Stimulated activated naive CD8-positive, alpha-beta T cell treated with anti-CD3 and anti-CD28 coated beads, Interleukin-15, amount 100 ng/mL, for 72 hours (primary cell): ENCODE results near the gene MLC1.

ENCODE experiments used
- ATAC-seq: fragments of 150-1000 bp; cut with Tn5 transposase; 2 replicates; pipeline ENCODE4 v1.10.0; 2021; ENCODE audit warnings: mild to moderate bottlenecking, moderate library complexity
- DNase-seq, 2 donors: peaks; one replicate each; pipeline ENCODE4 v3.0.0; 2021 to 2022
- H3K27ac Mint-ChIP-seq, 2 donors: one replicate each; pipeline ENCODE4 v1.8.0; 2022; ENCODE audit warnings: mild to moderate bottlenecking in 2 of 2, mixed read lengths in 2 of 2, moderate library complexity in 2 of 2
- H3K27me3 Mint-ChIP-seq: one replicate; pipeline ENCODE4 v1.8.0; 2022; ENCODE audit warnings: mixed read lengths
- H3K4me1 Mint-ChIP-seq: one replicate; pipeline ENCODE4 v1.8.0; 2022; ENCODE audit warnings: mild to moderate bottlenecking, mixed read lengths
- H3K4me3 Mint-ChIP-seq, 2 donors: one replicate each; pipeline ENCODE4 v1.8.0; 2022; ENCODE audit warnings: mild to moderate bottlenecking in 2 of 2, mixed read lengths in 2 of 2, moderate library complexity in 1 of 2
- H3K9me3 Mint-ChIP-seq, 2 donors: one replicate each; pipeline ENCODE4 v1.8.0; 2022; ENCODE audit warnings: mixed read lengths in 2 of 2

The MLC1 gene

GRCh38 chr22:50045211-50046018 is 39.8 kb downstream of the MLC1 start:
- H3K4me3 Mint-ChIP-seq: no peak overlapping the region
- no peaks in the 10 kb centered on the region for H3K9me3 Mint-ChIP-seq
- H3K4me1 Mint-ChIP-seq: peaks cover 15% of the 10 kb centered on the region
- peaks cover 49% of the 10 kb centered on the region for H3K27me3 Mint-ChIP-seq
- no peak overlapping the region for H3K27ac Mint-ChIP-seq
- no peak for DNase-seq
- no peak for ATAC-seq

GRCh38 chr22:50044485-50045118 is 40.6 kb downstream of the MLC1 start:
- Mint-ChIP-seq H3K27me3 (peaks cover 49% of the 10 kb centered on the region), H3K4me3 (peak overlapping the region; percentile 49 to 57), H3K4me1 (peaks cover 15% of the 10 kb centered on the region), H3K9me3 (no peaks in the 10 kb centered on the region), H3K27ac (no peak overlapping the region)
- ATAC-seq: peak; percentile 85
- peak in 1 of 2 donors; percentile 49 for DNase-seq

- peak overlapping the region in 1 of 2 donors; percentile 63 for H3K27ac Mint-ChIP-seq
Measured at GRCh38 chr22:50041361-50042065, 43.7 kb downstream of the MLC1 start.

GRCh38 chr22:50040717-50041116 is 44.5 kb downstream of the MLC1 start:
- H3K27ac Mint-ChIP-seq: no peak overlapping the region
- no peak for ATAC-seq

More at GRCh38 chr22:50041361-50042065, 43.7 kb downstream of the MLC1 start:
- no peak for ATAC-seq
- H3K9me3 Mint-ChIP-seq: peaks cover 0 to 7% of the 10 kb centered on the region in 2 donors
- peaks cover 15% of the 10 kb centered on the region for H3K4me1 Mint-ChIP-seq
- no peak overlapping the region for H3K4me3 Mint-ChIP-seq
- no peak for DNase-seq
- H3K27me3 Mint-ChIP-seq: peaks cover 49% of the 10 kb centered on the region

GRCh38 chr22:50039669-50040443 is 45.4 kb downstream of the MLC1 start:
- ATAC-seq (no peak), DNase-seq (no peak)
- Mint-ChIP-seq H3K9me3 (peaks cover 0 to 7% of the 10 kb centered on the region in 2 donors), H3K27me3 (peaks cover 47% of the 10 kb centered on the region), H3K4me1 (peaks cover 15% of the 10 kb centered on the region), H3K27ac (no peak overlapping the region), H3K4me3 (no peak overlapping the region)

More at GRCh38 chr22:50040717-50041116, 44.5 kb downstream of the MLC1 start:
- Mint-ChIP-seq H3K4me1 (peaks cover 15% of the 10 kb centered on the region), H3K9me3 (peaks cover 0 to 7% of the 10 kb centered on the region in 2 donors), H3K27me3 (peaks cover 49% of the 10 kb centered on the region), H3K4me3 (no peak overlapping the region)
- no peak for DNase-seq

GRCh38 chr22:50035976-50036724 is 49.1 kb downstream of the MLC1 start:
- H3K4me3 Mint-ChIP-seq: no peak overlapping the region
- peaks cover 46% of the 10 kb centered on the region for H3K27me3 Mint-ChIP-seq
- peaks cover 0 to 7% of the 10 kb centered on the region in 2 donors for H3K9me3 Mint-ChIP-seq
- DNase-seq (no peak), ATAC-seq (no peak)
- peaks cover 14% of the 10 kb centered on the region for H3K4me1 Mint-ChIP-seq
- no peak overlapping the region for H3K27ac Mint-ChIP-seq

GRCh38 chr22:50035131-50035881 is 49.9 kb downstream of the MLC1 start:
- Mint-ChIP-seq H3K9me3 (peaks cover 0 to 7% of the 10 kb centered on the region in 2 donors), H3K4me1 (peaks cover 22% of the 10 kb centered on the region), H3K4me3 (peak overlapping the region in 1 of 2 donors; percentile 45), H3K27me3 (peaks cover 49% of the 10 kb centered on the region), H3K27ac (peak overlapping the region in 1 of 2 donors; percentile 12)
- no peak for ATAC-seq
- DNase-seq: no peak

GRCh38 chr22:50034126-50035081 is 50.8 kb downstream of the MLC1 start:
- Mint-ChIP-seq H3K9me3 (peaks cover 0 to 5% of the 10 kb centered on the region in 2 donors), H3K4me1 (peaks cover 27% of the 10 kb centered on the region), H3K27ac (peak overlapping the region in 1 of 2 donors; percentile 12), H3K27me3 (peaks cover 54% of the 10 kb centered on the region), H3K4me3 (peak overlapping the region in 1 of 2 donors; percentile 45)
- no peak for DNase-seq
- no peak for ATAC-seq

GRCh38 chr22:50032941-50033601 is 52.2 kb downstream of the MLC1 start:
- ATAC-seq: no peak
- Mint-ChIP-seq H3K4me3 (no peak overlapping the region), H3K27me3 (peaks cover 62% of the 10 kb centered on the region), H3K4me1 (peaks cover 36% of the 10 kb centered on the region), H3K27ac (no peak overlapping the region), H3K9me3 (no peaks in the 10 kb centered on the region)
- DNase-seq: no peak

- no peak overlapping the region for H3K4me3 Mint-ChIP-seq
- H3K9me3 Mint-ChIP-seq: no peaks in the 10 kb centered on the region
- ATAC-seq (no peak), DNase-seq (no peak)
- peaks cover 69% of the 10 kb centered on the region for H3K27me3 Mint-ChIP-seq
- no peak overlapping the region for H3K27ac Mint-ChIP-seq
- H3K4me1 Mint-ChIP-seq: peaks cover 43% of the 10 kb centered on the region
Measured at GRCh38 chr22:50032109-50032871, 52.9 kb downstream of the MLC1 start.

- ATAC-seq: no peak
- DNase-seq: no peak
- Mint-ChIP-seq H3K9me3 (no peaks in the 10 kb centered on the region), H3K4me3 (no peak overlapping the region), H3K4me1 (peaks cover 44% of the 10 kb centered on the region), H3K27ac (peak overlapping the region in 1 of 2 donors; percentile 42), H3K27me3 (peaks cover 69% of the 10 kb centered on the region)
Measured at GRCh38 chr22:50031189-50032091, 53.8 kb downstream of the MLC1 start.
